Loucy (cell line): ENCODE results near the gene GMCL2.

Experiments
- H2AFZ ChIP-seq: fragments of 200-600 bp; sonication (generic); 2 replicates; pipeline ENCODE4 v1.6.0; 2016; ENCODE audit warnings: antibody characterized with exemption, mild to moderate bottlenecking, low read length, moderate library complexity
- H3F3A ChIP-seq: fragments of 200-600 bp; 2 replicates; pipeline ENCODE4 v1.6.0; 2016; ENCODE audit warnings: antibody characterized with exemption, low read depth, mild to moderate bottlenecking
- H3K27me3 ChIP-seq: fragments of 200-600 bp; sonication (generic); 2 replicates; pipeline ENCODE4 v1.6.1; 2014; ENCODE audit warnings: low read length, mild to moderate bottlenecking; ENCODE audit not compliant: insufficient read depth, poor library complexity, severe bottlenecking
- H3K36me3 ChIP-seq: fragments of 200-600 bp; sonication (generic); 2 replicates; pipeline ENCODE4 v1.6.1; 2016; ENCODE audit warnings: low read length; ENCODE audit not compliant: insufficient read depth
- H3K4me1 ChIP-seq: fragments of 200-600 bp; sonication (generic); 2 replicates; pipeline ENCODE4 v1.5.1; 2014; ENCODE audit warnings: low read length, mild to moderate bottlenecking; ENCODE audit not compliant: insufficient read depth, poor library complexity, severe bottlenecking
- H3K4me2 ChIP-seq: fragments of 200-600 bp; sonication (generic); 2 replicates; pipeline ENCODE4 v1.6.0; 2014; ENCODE audit warnings: antibody characterized with exemption, low read length, low read depth, mild to moderate bottlenecking; ENCODE audit not compliant: poor library complexity, severe bottlenecking
- H3K4me3 ChIP-seq: fragments of 200-600 bp; sonication (generic); 2 replicates; pipeline ENCODE4 v1.5.1; 2014; ENCODE audit warnings: low read length, mild to moderate bottlenecking, mixed read lengths; ENCODE audit not compliant: poor library complexity, severe bottlenecking
- H3K79me2 ChIP-seq: fragments of 200-600 bp; sonication (generic); 2 replicates; pipeline ENCODE4 v1.6.1; 2014; ENCODE audit warnings: low read length; ENCODE audit not compliant: insufficient read depth
- H3K9ac ChIP-seq: fragments of 200-600 bp; sonication (generic); 2 replicates; pipeline ENCODE4 v1.6.0; 2014; ENCODE audit warnings: mild to moderate bottlenecking, low read depth, low read length, moderate library complexity; ENCODE audit not compliant: poor library complexity, severe bottlenecking
- H3K9me2 ChIP-seq: fragments of 200-600 bp; sonication (generic); replicated peaks from 2 replicates; pipeline ENCODE4 v1.6.1; 2016; ENCODE audit warnings: low read depth, low read length, mixed read lengths
- H3K9me3 ChIP-seq: fragments of 200-600 bp; sonication (generic); 2 replicates; pipeline ENCODE4 v1.6.1; 2014; ENCODE audit warnings: mild to moderate bottlenecking, antibody characterized with exemption, low read length, low read depth; ENCODE audit not compliant: insufficient read depth
- H4K20me1 ChIP-seq: fragments of 200-600 bp; sonication (generic); 2 replicates; pipeline ENCODE4 v1.6.0; 2014; ENCODE audit warnings: antibody characterized with exemption, low read length, mild to moderate bottlenecking; ENCODE audit not compliant: insufficient read depth, poor library complexity, severe bottlenecking
- CTCF ChIP-seq: fragments of 200-600 bp; sonication (generic); conservative IDR thresholded peaks from 2 replicates; pipeline ENCODE4 v1.5.1; 2014; ENCODE audit warnings: mild to moderate bottlenecking, antibody characterized with exemption, low read length
- EZH2phosphoT487 ChIP-seq: fragments of 200-600 bp; IDR thresholded peaks from 2 replicates; pipeline ENCODE4 v1.6.1; 2018; ENCODE audit warnings: antibody characterized with exemption, mild to moderate bottlenecking, moderate library complexity, borderline replicate concordance

Gene GMCL2

GRCh38 chr5:178227929-178228328 lies 40.8 kb upstream of the GMCL2 start:
- Histone ChIP-seq H2AFZ (no peak overlapping the region), H3K79me2 (peaks cover 26% of the 10 kb centered on the region), H4K20me1 (peaks cover 17% of the 10 kb centered on the region), H3K36me3 (no peaks in the 10 kb centered on the region; the same call in 1 of the 2 replicates), H3K27me3 (no peaks in the 10 kb centered on the region), H3K4me1 (peaks cover 8% of the 10 kb centered on the region), H3F3A (no peaks in the 10 kb centered on the region), H3K4me2 (no peak overlapping the region), H3K9ac (no peak overlapping the region), H3K4me3 (no peak overlapping the region), H3K9me2 (no peaks in the 10 kb centered on the region), H3K9me3 (no peaks in the 10 kb centered on the region)
- no peak for TF ChIP-seq CTCF
- no peak for TF ChIP-seq EZH2phosphoT487

DNA sequence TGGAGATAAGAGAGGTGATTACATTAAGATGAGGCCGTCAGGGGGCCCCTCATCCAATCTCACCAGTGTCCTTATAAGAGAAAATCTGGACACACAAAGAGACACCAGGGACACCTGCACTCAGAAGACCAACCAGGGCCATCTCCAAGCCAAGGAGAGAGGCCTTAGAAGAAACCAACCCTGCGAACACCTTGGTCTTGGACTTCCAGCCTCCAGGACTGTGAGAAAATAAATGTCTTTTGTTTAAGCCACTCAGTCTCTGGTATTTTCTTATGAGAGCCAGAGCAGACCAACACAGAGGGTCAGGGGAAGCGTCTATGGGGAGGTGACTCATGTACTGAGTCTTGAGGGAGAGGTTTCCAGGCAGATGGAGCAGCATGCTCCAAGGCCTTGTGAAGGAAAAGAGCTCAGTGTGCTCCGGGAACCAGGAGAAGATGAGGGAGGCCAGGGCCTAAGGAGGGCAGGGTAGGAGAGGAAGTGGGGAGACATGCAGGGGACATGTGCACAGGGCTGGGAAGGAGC lies 40.0 kb upstream of the GMCL2 start:
- H3K9me3 ChIP-seq = no peaks in the 10 kb centered on the region
- H4K20me1 ChIP-seq = peaks cover 17% of the 10 kb centered on the region
- H3K79me2 ChIP-seq = peaks cover 26% of the 10 kb centered on the region
- no peak overlapping the region for H2AFZ ChIP-seq
- H3F3A ChIP-seq = no peaks in the 10 kb centered on the region
- H3K4me2 ChIP-seq = no peak overlapping the region
- no peaks in the 10 kb centered on the region for H3K27me3 ChIP-seq
- no peaks in the 10 kb centered on the region for H3K9me2 ChIP-seq
- H3K9ac ChIP-seq = no peak overlapping the region
- TF ChIP-seq CTCF = no peak
- TF ChIP-seq EZH2phosphoT487 = no peak
- peaks cover 8% of the 10 kb centered on the region for H3K4me1 ChIP-seq
- H3K4me3 ChIP-seq = no peak overlapping the region
- H3K36me3 ChIP-seq = no peaks in the 10 kb centered on the region; the same call in 1 of the 2 replicates

- H3K79me2 ChIP-seq = peaks cover 7% of the 10 kb centered on the region; the same call in 1 of the 2 replicates
- H3K9me2 ChIP-seq = no peaks in the 10 kb centered on the region
- no peak overlapping the region for H3K4me2 ChIP-seq
- H3F3A ChIP-seq = no peaks in the 10 kb centered on the region
- H2AFZ ChIP-seq = no peak overlapping the region
- H3K9me3 ChIP-seq = no peaks in the 10 kb centered on the region
- no peak overlapping the region for H3K9ac ChIP-seq
- H3K4me1 ChIP-seq = no peaks in the 10 kb centered on the region
- no peak overlapping the region for H3K4me3 ChIP-seq
- H3K27me3 ChIP-seq = no peaks in the 10 kb centered on the region
- no peaks in the 10 kb centered on the region for H4K20me1 ChIP-seq
- TF ChIP-seq CTCF = no peak
- no peak for TF ChIP-seq EZH2phosphoT487
- H3K36me3 ChIP-seq = no peaks in the 10 kb centered on the region; the same call in 1 of the 2 replicates
These were observed 38.0 kb upstream of the GMCL2 start for GRCh38 chr5:178225174-178225573.
